22Rv1 (cell line): Measurements from ENCODE around the gene ABCG4.

ENCODE experiments used
- CTCF ChIP-seq: fragments of 450-650 bp; IDR thresholded peaks from 2 replicates; pipeline ENCODE4 v1.5.1; 2017; ENCODE audit warnings: mild to moderate bottlenecking
- ZFX ChIP-seq: fragments of 450-650 bp; IDR thresholded peaks from 2 replicates; pipeline ENCODE4 v1.6.1; 2017; ENCODE audit warnings: antibody characterized with exemption, borderline replicate concordance

- TF ChIP-seq CTCF (no peak), ZFX (no peak)
Measured at GRCh38 chr11:119193626-119194025, 44.8 kb downstream of the ABCG4 start.
